Right cardiac atrium (tissue), 5 donors: Measurements from ENCODE around the gene PRKN. TPM values are rescaled to one million over a fixed set of nuclear protein-coding genes. Genes with fewer than 3 reads are reported as not detected.
A peak's percentile ranks its signal among the peaks of the same experiment; 100 is the strongest.

Source experiments
- ATAC-seq, 2 donors: fragments of 200-7000 bp; cut with Tn5 transposase; one replicate each; pipeline versions ENCODE4 v1.8.0 to v1.9.1; 2020; ENCODE audit warnings: moderate library complexity in 2 of 2, mild to moderate bottlenecking in 1 of 2
- DNase-seq, 3 donors: peaks; one replicate each; pipeline ENCODE4 v3.0.0-alpha.2; 2020
- H3K27ac ChIP-seq: one replicate; pipeline ENCODE4 v1.5.1; 2013; ENCODE audit warnings: mild to moderate bottlenecking, low read length, control low read depth, moderate library complexity
- H3K27me3 ChIP-seq: one replicate; pipeline ENCODE4 v1.6.1; 2013; ENCODE audit not compliant: control insufficient read depth, insufficient read depth
- H3K4me1 ChIP-seq: one replicate; pipeline ENCODE4 v1.6.1; 2013; ENCODE audit warnings: low read length; ENCODE audit not compliant: control insufficient read depth, insufficient read depth
- H3K4me3 ChIP-seq: one replicate; pipeline ENCODE4 v1.5.1; 2013; ENCODE audit warnings: low read length, control low read depth
- H3K9me3 ChIP-seq: one replicate; pipeline ENCODE4 v1.6.1; 2013; ENCODE audit warnings: low read length; ENCODE audit not compliant: control insufficient read depth
- whole genome bisulfite sequencing: extraction: QIAGEN DNeasy Blood & Tissue Kit; methylation state at CpG from one replicate; pipeline ENCODE4 v1.1.7; 2013; 5-methylcytosine and 5-hydroxymethylcytosine counted together
- intact Hi-C, 4 donors: fragments of 100-400 bp; cut with DNase I; formaldehyde crosslinking; loops; one replicate each; pipeline versions ENCODE4 v1.11.0 to v1.14.0; 2022 to 2023
- polyA plus RNA-seq: library from polyadenylated mRNA; stranded (reverse); fragments of 200-250 nt; gene quantifications from one replicate; pipeline ENCODE4 v1.2.3, GENCODE V29; 2013
- total RNA-seq, 4 donors: library from RNA; stranded (reverse); fragmentation: NEBNext Ultra II Directional; extraction: Animal tissue kit (Norgen Biotek cat#: 25700); gene quantifications; one replicate each; pipeline ENCODE4 v1.2.1, GENCODE V29; 2021
- donor health status: healthy with polysubstance abuse.
- donor health status: DM: no; HTN: yes; CAD: no.
- donor health status: DM: no; HTN: no; CAD: no.
- donor health status: DM: no; HTN: yes; CAD: no; lungs with severe emphysema.
- donor health status: DM: yes; HTN: yes; CAD: no.

The PRKN gene
- total and polyA plus RNA-seq, 5 donors, result 9.6 to 33.0 (median 24.8) TPM

DNA sequence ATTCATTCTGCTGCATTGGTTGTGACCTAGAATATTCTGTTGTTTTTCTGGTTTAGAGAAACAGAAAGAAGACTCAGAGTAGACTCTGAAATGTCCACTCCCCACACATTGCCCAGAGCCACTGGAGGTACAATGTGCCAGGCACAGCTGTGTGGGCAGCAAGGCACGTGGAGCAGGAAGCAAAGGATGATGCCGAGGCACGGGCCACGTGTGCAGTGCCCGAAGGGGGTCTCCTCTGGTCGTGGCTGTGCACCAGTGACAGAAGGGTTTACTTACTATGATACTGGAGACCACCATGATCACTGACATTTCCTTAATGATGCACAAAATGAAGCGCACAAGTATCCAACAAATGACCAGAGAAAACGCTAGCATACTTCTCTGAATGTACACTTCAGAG lies 488.9 kb downstream of the PRKN start:
- Histone ChIP-seq H3K27ac (no peak overlapping the region), H3K27me3 (no peaks in the 10 kb centered on the region), H3K4me1 (no peaks in the 10 kb centered on the region), H3K4me3 (no peak overlapping the region), H3K9me3 (no peaks in the 10 kb centered on the region)
- ATAC-seq (no peak), DNase-seq (no peak)
- intact Hi-C loops, result no loop called here
- WGBS, result 90% methylated on average over 8 of the region's 8 CpGs

DNA sequence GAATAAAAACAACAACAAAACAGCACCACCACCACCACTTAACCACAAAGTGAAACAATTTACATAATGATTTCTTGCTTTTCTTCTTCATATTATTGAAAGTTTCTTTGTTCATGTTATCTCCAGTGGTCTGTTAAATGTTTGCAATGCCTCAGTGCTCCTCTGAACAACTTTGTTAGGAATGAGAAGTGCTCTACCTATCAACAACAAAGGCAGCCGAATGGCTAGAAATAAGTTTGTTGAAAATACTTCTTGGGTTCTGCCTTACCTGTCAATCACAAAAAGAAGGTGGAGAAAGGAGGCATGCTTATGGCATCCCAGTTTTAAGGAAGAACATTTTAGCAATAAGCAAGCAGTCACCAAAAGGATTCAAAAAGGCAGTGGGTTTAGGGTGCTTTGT lies 490.2 kb downstream of the PRKN start:
- no peak for DNase-seq
- WGBS, result 76% methylated on average over 1 of the region's 1 CpG
- no peak overlapping the region for H3K27ac ChIP-seq
- H3K9me3 ChIP-seq, result no peaks in the 10 kb centered on the region
- intact Hi-C loops, result no loop called here
- no peak overlapping the region for H3K4me3 ChIP-seq
- H3K4me1 ChIP-seq, result peaks cover under 1% of the 10 kb centered on the region
- no peaks in the 10 kb centered on the region for H3K27me3 ChIP-seq
- no peak for ATAC-seq

DNA sequence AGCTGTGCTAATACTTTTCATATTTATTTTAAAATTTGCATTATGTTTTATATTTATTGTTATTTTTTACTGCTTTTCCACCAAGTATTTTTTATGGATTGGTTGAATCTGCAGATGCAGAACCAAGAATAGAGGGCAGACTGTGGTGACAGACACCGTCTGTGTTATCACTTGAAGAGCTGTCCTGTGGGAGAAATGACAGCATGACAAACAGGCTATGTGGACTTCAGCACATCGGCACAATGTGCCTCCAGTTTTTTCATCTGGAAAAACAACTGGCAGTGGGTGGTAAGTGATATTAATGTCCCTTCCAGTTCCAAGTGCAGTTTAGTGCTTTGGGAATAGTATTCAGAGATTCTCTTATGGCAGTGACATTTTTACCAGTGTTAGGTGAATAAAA lies 492.9 kb downstream of the PRKN start:
- WGBS, result 45% methylated on average over 2 of the region's 2 CpGs
- DNase-seq (no peak), ATAC-seq (peak; percentile 51 to 55)
- Histone ChIP-seq H3K27me3 (no peaks in the 10 kb centered on the region), H3K4me3 (peak overlapping the region; percentile 42), H3K9me3 (no peaks in the 10 kb centered on the region), H3K4me1 (peaks cover 7% of the 10 kb centered on the region), H3K27ac (peak overlapping the region; percentile 27)
- intact Hi-C loops, result no loop called here

DNA sequence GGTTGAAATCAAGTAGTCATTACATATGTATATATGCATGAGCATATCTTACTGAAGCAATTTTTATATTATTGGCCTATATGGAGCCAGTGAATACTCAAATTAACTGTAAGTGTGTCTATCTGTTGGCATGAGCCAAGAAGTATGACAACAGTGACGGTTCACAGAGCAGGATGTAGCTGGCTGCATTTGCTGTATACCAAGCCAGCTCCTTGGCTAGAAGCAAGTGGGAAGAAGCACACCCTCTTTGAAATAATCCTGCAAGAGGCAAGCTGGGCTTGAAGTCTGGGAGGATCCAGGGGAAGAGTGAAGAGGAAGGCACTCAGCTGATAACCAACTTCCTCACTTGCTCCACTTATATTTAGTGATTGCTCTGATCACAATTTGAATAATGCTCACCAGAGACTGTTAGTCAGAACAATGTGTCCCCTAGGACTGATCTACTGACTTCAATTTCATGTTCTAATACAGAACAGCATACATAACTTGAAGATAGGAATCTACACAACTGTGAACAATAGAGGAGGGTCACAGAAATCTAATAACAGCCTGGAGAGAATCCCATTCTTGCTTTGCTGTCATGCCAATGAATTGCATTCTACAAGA lies 497.3 kb downstream of the PRKN start:
- WGBS, result 20% methylated on average over 1 of the region's 1 CpG
- Histone ChIP-seq H3K9me3 (no peaks in the 10 kb centered on the region), H3K27me3 (no peaks in the 10 kb centered on the region), H3K4me1 (peaks cover 9% of the 10 kb centered on the region), H3K27ac (peak overlapping the region; percentile 61), H3K4me3 (no peak overlapping the region)
- intact Hi-C loops, result no loop called here
- DNase-seq (no peak), ATAC-seq (peak; percentile 78 to 85)

DNA sequence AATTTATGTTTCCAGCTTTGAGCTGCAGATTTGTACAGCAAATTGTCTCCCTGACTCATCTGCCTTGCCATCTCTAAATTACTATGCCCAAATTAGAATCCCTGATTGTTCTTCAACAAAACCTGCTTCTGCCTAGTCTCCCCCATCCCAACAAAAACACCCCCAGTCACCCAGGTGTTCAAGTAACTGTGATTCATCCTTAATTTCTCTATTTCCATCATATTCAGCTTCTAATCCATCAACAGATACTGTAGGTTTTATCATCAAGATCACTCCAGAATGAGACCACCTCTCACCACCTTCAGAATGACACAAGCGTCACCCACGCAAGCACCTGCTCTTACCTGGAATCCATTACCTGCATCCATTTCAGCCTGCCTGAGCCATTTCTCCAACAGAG lies 498.5 kb downstream of the PRKN start:
- ATAC-seq (no peak), DNase-seq (no peak)
- WGBS, result 98% methylated on average over 2 of the region's 2 CpGs
- no peak overlapping the region for H3K4me3 ChIP-seq
- H3K9me3 ChIP-seq, result no peaks in the 10 kb centered on the region
- H3K4me1 ChIP-seq, result peaks cover 9% of the 10 kb centered on the region
- intact Hi-C loops, result no loop called here
- H3K27ac ChIP-seq, result no peak overlapping the region
- no peaks in the 10 kb centered on the region for H3K27me3 ChIP-seq

DNA sequence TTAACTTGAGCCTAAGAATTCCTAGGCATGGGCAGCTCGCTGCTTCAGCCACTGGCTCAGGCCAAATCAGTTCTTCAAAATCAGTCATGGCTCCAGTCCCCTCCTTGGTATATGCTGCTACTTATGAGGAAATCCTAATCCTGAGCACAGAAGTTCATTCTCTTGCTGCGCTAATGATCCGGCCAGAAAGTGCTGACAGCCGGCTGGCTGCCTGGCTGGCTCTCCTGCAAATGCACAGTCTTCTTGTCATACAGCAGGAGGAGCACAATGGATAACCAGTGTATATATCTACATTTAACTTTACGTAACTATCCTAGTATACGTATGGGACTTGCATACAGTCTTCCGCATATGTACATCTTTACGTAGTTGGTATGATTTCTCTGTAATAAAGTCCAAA lies 500.8 kb downstream of the PRKN start:
- Histone ChIP-seq H3K4me1 (peaks cover 3% of the 10 kb centered on the region), H3K27me3 (no peaks in the 10 kb centered on the region), H3K4me3 (no peak overlapping the region), H3K27ac (no peak overlapping the region), H3K9me3 (no peaks in the 10 kb centered on the region)
- WGBS, result 68% methylated on average over 8 of the region's 8 CpGs
- DNase-seq (peak in 2 of 3 donors; percentile 50 to 57), ATAC-seq (peak in 1 of 2 donors; percentile 24)
- intact Hi-C loops, result no loop called here

DNA sequence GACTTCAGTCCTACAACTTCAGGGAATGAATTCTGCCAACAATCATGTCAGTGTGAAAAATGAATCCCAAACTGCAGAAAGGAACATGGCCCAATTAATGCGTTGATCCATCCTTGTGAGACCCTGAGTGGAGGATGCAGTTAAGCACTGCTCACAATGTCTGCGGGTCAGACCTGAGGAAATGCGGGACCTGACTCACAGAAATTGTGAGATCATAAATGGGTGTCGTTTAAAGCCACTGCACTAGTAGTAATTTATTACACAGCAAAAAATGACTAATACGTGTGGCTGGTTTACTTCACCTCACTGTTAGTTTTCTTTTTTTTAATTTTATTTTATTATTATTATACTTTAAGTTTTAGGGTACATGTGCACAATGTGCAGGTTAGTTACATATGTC lies 505.0 kb downstream of the PRKN start:
- no peak overlapping the region for H3K4me3 ChIP-seq
- ATAC-seq (no peak), DNase-seq (no peak)
- H3K9me3 ChIP-seq, result no peaks in the 10 kb centered on the region
- intact Hi-C loops, result no loop called here
- H3K27me3 ChIP-seq, result no peaks in the 10 kb centered on the region
- 84% methylated on average over 5 of the region's 5 CpGs for WGBS
- no peaks in the 10 kb centered on the region for H3K4me1 ChIP-seq
- no peak overlapping the region for H3K27ac ChIP-seq

DNA sequence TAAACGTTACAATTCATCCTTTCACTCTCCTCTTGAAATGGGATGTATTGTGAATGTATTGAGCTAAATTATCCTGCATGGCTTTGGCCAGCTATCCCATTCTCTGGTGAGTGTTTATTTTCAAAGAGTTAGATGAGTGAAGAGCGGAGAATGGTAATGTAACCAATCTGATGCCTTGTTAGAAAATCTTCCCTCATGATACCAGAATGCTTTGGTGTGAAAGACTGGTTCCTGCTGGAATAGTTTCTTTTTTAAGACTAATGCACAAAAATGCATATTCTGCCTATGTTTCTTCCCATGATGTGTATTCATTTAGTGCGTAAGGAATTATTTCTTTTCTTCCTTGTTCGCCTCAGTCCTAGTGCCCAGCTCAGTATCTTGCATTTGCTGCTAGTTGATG lies 506.7 kb downstream of the PRKN start:
- DNase-seq (no peak), ATAC-seq (no peak)
- intact Hi-C loops, result no loop called here
- Histone ChIP-seq H3K9me3 (no peaks in the 10 kb centered on the region), H3K27ac (no peak overlapping the region), H3K27me3 (no peaks in the 10 kb centered on the region), H3K4me3 (no peak overlapping the region), H3K4me1 (no peaks in the 10 kb centered on the region)
- WGBS, result 92% methylated on average over 4 of the region's 4 CpGs

DNA sequence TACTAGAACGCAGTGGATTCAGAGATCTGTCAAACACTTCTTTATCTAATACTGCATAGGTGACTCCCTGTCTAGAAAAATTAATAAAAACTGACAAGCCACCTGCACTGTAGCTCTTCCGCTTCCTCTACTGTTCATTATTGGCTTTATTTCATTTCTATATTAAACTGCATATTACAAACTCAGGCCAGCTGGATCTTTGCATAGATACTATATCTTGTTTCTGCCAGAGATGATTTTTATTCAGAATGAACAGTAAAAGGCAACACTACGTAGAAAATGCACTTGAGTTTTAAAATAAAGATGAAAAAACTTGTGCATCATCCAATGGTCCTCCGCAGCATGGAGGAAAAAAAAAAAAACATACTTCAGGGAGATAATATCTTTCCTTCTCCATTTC lies 508.3 kb downstream of the PRKN start:
- intact Hi-C loops, result no loop called here
- no peak overlapping the region for H3K4me3 ChIP-seq
- 91% methylated on average over 4 of the region's 4 CpGs for WGBS
- ATAC-seq, result no peak
- DNase-seq, result no peak
- no peak overlapping the region for H3K27ac ChIP-seq
- H3K9me3 ChIP-seq, result no peaks in the 10 kb centered on the region
- H3K27me3 ChIP-seq, result no peaks in the 10 kb centered on the region
- H3K4me1 ChIP-seq, result no peaks in the 10 kb centered on the region

DNA sequence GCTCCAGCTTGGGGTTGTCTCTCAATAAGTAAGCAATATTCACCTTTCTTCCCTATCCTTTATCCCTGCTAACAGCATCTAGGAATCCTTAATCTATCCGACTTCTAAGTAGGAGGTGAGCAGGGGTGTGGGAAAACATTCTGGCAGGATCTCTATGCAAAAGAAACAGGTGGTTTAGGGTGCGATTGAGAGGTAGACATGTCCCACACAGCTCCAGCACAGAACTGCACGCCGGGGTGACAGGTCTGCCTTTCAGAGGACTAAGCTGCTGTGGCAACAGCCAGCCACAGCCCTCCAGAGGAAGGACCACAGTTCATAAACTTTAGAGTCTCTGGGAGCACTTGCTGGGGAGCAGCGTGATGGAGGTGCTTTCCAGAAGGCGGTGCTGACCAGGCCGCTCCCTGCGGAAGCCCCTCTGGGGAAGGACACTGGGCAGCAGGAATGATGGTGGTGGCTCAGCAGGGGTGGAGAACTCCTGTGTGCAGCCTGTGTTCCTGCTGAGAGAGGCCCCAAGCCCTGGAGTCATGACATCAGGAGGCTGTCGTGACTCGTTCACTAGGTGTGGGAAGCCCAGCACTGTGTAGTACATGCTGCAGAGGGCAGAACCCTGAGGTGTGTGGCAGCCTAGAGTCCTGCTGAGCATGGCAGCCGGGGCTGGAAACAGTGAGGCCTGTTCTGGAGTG lies 509.6 kb downstream of the PRKN start:
- Histone ChIP-seq H3K9me3 (no peaks in the 10 kb centered on the region), H3K4me3 (no peak overlapping the region), H3K27me3 (no peaks in the 10 kb centered on the region), H3K27ac (no peak overlapping the region), H3K4me1 (no peaks in the 10 kb centered on the region)
- ATAC-seq (peak in 1 of 2 donors; percentile 31), DNase-seq (peak in 1 of 3 donors; percentile 32)
- intact Hi-C loops, result no loop called here
- 86% methylated on average over 11 of the region's 11 CpGs for WGBS

DNA sequence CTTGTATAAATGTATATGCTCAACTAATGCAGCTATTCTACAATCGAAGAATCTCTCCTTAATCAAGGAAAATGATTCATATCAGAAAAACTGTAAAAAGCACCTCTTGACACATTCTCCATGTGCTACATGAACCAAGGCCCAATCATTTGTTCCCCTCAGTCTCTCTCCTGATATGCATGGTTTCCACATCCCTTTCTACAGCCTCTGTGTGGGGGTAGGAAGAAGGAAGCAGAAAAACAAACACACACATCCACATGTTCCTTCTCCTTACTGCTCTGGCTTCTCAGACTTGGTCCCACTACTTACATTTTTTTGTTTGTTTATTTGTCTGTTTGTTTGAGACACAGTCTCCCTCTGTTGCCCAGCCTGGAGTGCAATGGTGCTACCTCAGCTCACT lies 510.5 kb downstream of the PRKN start:
- no peak for DNase-seq
- intact Hi-C loops, result no loop called here
- ATAC-seq, result no peak
- Histone ChIP-seq H3K27me3 (no peaks in the 10 kb centered on the region), H3K9me3 (no peaks in the 10 kb centered on the region), H3K4me1 (no peaks in the 10 kb centered on the region), H3K4me3 (no peak overlapping the region), H3K27ac (no peak overlapping the region)
- WGBS, result 90% methylated on average over 1 of the region's 1 CpG
